ENCODE results near the gene AZU1.
"Not testable (repeated sequence)": the region's sequence is repeated elsewhere in the genome, so short reads cannot be mapped to it uniquely, and the experiment has no call there.

The AZU1 gene

GRCh38 chr19:869245-870177 lies 41.9 kb downstream of the AZU1 start:
- no peak for DNase-seq (ENCODE audit: low read depth in 2 of 2, low spot score in 1 of 2)

GRCh38 chr19:870314-870713 lies 42.7 kb downstream of the AZU1 start:
- no peak for DNase-seq (ENCODE audit: low read depth in 2 of 2, low spot score in 1 of 2)

- DNase-seq (ENCODE audit: low read depth in 2 of 2, low spot score in 1 of 2): no peak
Observed at GRCh38 chr19:870963-871401, 43.3 kb downstream of the AZU1 start.

GRCh38 chr19:871446-872265 lies 44.0 kb downstream of the AZU1 start:
- no peak for DNase-seq (ENCODE audit: low read depth in 2 of 2, low spot score in 1 of 2)

- peak in 1 of 2 donors; percentile 50 for DNase-seq (ENCODE audit: low read depth in 2 of 2, low spot score in 1 of 2)
Observed at GRCh38 chr19:872266-872951, 44.8 kb downstream of the AZU1 start.

- peak in 1 of 2 donors; percentile 41 for DNase-seq (ENCODE audit: low read depth in 2 of 2, low spot score in 1 of 2)
Observed at GRCh38 chr19:873084-873483, 45.4 kb downstream of the AZU1 start.

GRCh38 chr19:873561-874041 lies 46.0 kb downstream of the AZU1 start:
- no peak for DNase-seq (ENCODE audit: low read depth in 2 of 2, low spot score in 1 of 2)

- no peak for DNase-seq (ENCODE audit: low read depth in 2 of 2, low spot score in 1 of 2)
Observed at GRCh38 chr19:875265-875879, 47.7 kb downstream of the AZU1 start.

- no peak for DNase-seq (ENCODE audit: low read depth in 2 of 2, low spot score in 1 of 2)
Observed at GRCh38 chr19:876089-876488, 48.5 kb downstream of the AZU1 start.

- DNase-seq (ENCODE audit: low read depth in 2 of 2, low spot score in 1 of 2): no peak
Observed at GRCh38 chr19:876780-877314, 49.2 kb downstream of the AZU1 start.

- DNase-seq (ENCODE audit: low read depth in 2 of 2, low spot score in 1 of 2): not testable (repeated sequence)
Observed at GRCh38 chr19:877992-878660, 50.5 kb downstream of the AZU1 start.

- DNase-seq (ENCODE audit: low read depth in 2 of 2, low spot score in 1 of 2): not testable (repeated sequence)
Observed at GRCh38 chr19:878751-879561, 51.3 kb downstream of the AZU1 start.

- no peak for DNase-seq (ENCODE audit: low read depth in 2 of 2, low spot score in 1 of 2)
Observed at GRCh38 chr19:879711-880438, 52.2 kb downstream of the AZU1 start.
